Right lobe of liver (tissue), 4 donors: ENCODE measurements around the gene SSUH2.

Source experiments
- CTCF ChIP-seq, 4 donors: fragments of 200-600 bp in 3 of 4; fragments of 450-650 bp in 1 of 4; IDR thresholded peaks; one replicate each; pipeline versions ENCODE4 v1.5.1 to v1.8.0; 2016 to 2022; ENCODE audit warnings: antibody characterized with exemption in 4 of 4, mild to moderate bottlenecking in 2 of 4
- POLR2A ChIP-seq: fragments of 450-650 bp; IDR thresholded peaks from one replicate; pipeline ENCODE4 v1.6.1; 2017; ENCODE audit warnings: antibody characterized with exemption, mild to moderate bottlenecking
- donor health status: DM: no; HTN: no; CAD: no.
- donor health status: DM: no; HTN: no; CAD: no.
- donor health status: DM: no; HTN: yes; CAD: no.

- TF ChIP-seq POLR2A, result no peak
- no peak for TF ChIP-seq CTCF (IDR thresholded peaks at IDR 0.05)
Observed at GRCh38 chr3:8651418-8652323, 7.1 kb upstream of the SSUH2 start.
